ENCODE measurements around the gene RESP18. TPM values are rescaled to one million over a fixed set of nuclear protein-coding genes. Genes with fewer than 3 reads are reported as not detected.
A peak's percentile ranks its signal among the peaks of the same experiment; 100 is the strongest.

Gene RESP18
- total RNA-seq, 4 donors from 2014 or later = not detected

- Histone ChIP-seq H3K36me3 (no peaks in the 10 kb centered on the region), H3K27ac (no peak overlapping the region), H3K4me3 (no peak overlapping the region), H3K4me1 (peaks cover 0 to 25% (median 3%) of the 10 kb centered on the region in 4 donors), H3K9me3 (no peaks in the 10 kb centered on the region), H3K27me3 (peaks cover 0 to 10% of the 10 kb centered on the region in 2 donors)
- WGBS, 2 donors = 84 to 95% methylated on average over 17 to 24 of the region's 25 CpGs
- TF ChIP-seq POLR2A (IDR thresholded peaks at IDR 0.05) (no peak), CTCF (IDR thresholded peaks at IDR 0.05) (no peak), EP300 (IDR thresholded peaks at IDR 0.05) (no peak)
- no peak for DNase-seq (ENCODE audit: low spot score in 2 of 2)
These were observed 35.7 kb downstream of the RESP18 start for GRCh38 chr2:219296631-219297391.

- 80 to 81% methylated on average over 14 of the region's 14 CpGs for WGBS, 2 donors
- H3K27me3 ChIP-seq = peaks cover 0 to 10% of the 10 kb centered on the region in 2 donors
- DNase-seq (ENCODE audit: low spot score in 2 of 2) = no peak
These were observed 36.4 kb downstream of the RESP18 start for GRCh38 chr2:219296142-219296541.

GRCh38 chr2:219294356-219295351, 37.9 kb downstream of the RESP18 start:
- 7 to 8% methylated on average over 33 to 41 of the region's 67 CpGs for WGBS, 2 donors

More at GRCh38 chr2:219296142-219296541, 36.4 kb downstream of the RESP18 start:
- Histone ChIP-seq H3K27ac (no peak overlapping the region), H3K9me3 (no peaks in the 10 kb centered on the region), H3K4me3 (no peak overlapping the region), H3K36me3 (no peaks in the 10 kb centered on the region), H3K4me1 (peaks cover 0 to 25% (median 3%) of the 10 kb centered on the region in 4 donors)
- TF ChIP-seq CTCF (IDR thresholded peaks at IDR 0.05) (no peak), POLR2A (IDR thresholded peaks at IDR 0.05) (no peak), EP300 (IDR thresholded peaks at IDR 0.05) (no peak)

GRCh38 chr2:219293736-219294231, 38.8 kb downstream of the RESP18 start:
- H3K4me1 ChIP-seq = peaks cover 0 to 43% (median 16%) of the 10 kb centered on the region in 4 donors
- DNase-seq (ENCODE audit: low spot score in 2 of 2) = no peak
- peak overlapping the region; percentile 86 to 100 (median 90) for H3K27ac ChIP-seq
- no peaks in the 10 kb centered on the region for H3K36me3 ChIP-seq
- peak overlapping the region in 1 of 4 donors; percentile 41 for H3K4me3 ChIP-seq
- no peak for TF ChIP-seq CTCF (IDR thresholded peaks at IDR 0.05)
- TF ChIP-seq POLR2A (IDR thresholded peaks at IDR 0.05) = no peak
- no peak for TF ChIP-seq EP300 (IDR thresholded peaks at IDR 0.05)
- H3K9me3 ChIP-seq = no peaks in the 10 kb centered on the region
- H3K27me3 ChIP-seq = no peaks in the 10 kb centered on the region
- 76 to 79% methylated on average over 5 of the region's 5 CpGs for WGBS, 2 donors

More at GRCh38 chr2:219294356-219295351, 37.9 kb downstream of the RESP18 start:
- no peaks in the 10 kb centered on the region for H3K9me3 ChIP-seq
- peak; percentile 99 to 100 (median 100) for TF ChIP-seq CTCF (IDR thresholded peaks at IDR 0.05)
- TF ChIP-seq POLR2A (IDR thresholded peaks at IDR 0.05) = peak; percentile 11 to 82
- peak in 1 of 2 donors; percentile 76 for TF ChIP-seq EP300 (IDR thresholded peaks at IDR 0.05)
- H3K4me1 ChIP-seq = peaks cover 0 to 38% (median 10%) of the 10 kb centered on the region in 4 donors
- no peaks in the 10 kb centered on the region for H3K36me3 ChIP-seq
- peak overlapping the region; percentile 86 to 100 (median 90) for H3K27ac ChIP-seq
- DNase-seq (ENCODE audit: low spot score in 2 of 2) = peak; percentile 75 to 80
- peak overlapping the region; percentile 41 to 70 (median 52) for H3K4me3 ChIP-seq
- H3K27me3 ChIP-seq = peaks cover 0 to 4% of the 10 kb centered on the region in 2 donors

All from tibial nerve (tissue), 4 donors.